ENCODE data around the gene DAPK1. TPM values are rescaled to one million over a fixed set of nuclear protein-coding genes. Genes with fewer than 3 reads are reported as not detected.

DAPK1 gene
- total RNA-seq, 1 experiment from 2014 or later = 103 TPM

DNA sequence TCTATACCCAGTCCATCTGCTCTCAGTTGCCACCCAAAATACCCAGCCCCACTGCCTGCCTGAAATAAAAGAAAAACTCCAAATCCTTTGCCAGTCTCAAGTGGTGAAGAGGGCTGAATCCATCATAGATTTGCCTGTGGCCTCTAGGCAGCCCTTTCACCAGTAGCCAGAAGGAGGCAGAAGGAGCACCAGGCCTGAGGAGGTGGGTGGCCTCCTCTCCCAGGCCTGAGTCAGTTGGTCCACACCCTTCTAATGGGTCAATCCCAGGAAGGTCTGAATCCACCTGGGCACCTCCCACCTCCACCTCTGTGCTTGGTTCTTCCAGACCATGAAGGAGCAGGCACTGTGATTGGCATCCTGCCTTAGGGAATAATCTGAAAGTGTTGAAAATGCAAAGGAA lies 97.0 kb downstream of the DAPK1 start:
- H3K9me3 ChIP-seq (replicated peaks) = no peaks in the 10 kb centered on the region
- DNase-seq (ENCODE audit: low read depth in 1 of 2, low spot score in 2 of 2) = no peak
- peaks cover 36% of the 10 kb centered on the region for H3K36me3 ChIP-seq
- peak overlapping the region; percentile 64 for H3K27ac ChIP-seq
- H3K4me3 ChIP-seq = no peak overlapping the region
- no peaks in the 10 kb centered on the region for H3K27me3 ChIP-seq (replicated peaks)
- H3K4me1 ChIP-seq (replicated peaks) = peaks cover 59% of the 10 kb centered on the region

DNA sequence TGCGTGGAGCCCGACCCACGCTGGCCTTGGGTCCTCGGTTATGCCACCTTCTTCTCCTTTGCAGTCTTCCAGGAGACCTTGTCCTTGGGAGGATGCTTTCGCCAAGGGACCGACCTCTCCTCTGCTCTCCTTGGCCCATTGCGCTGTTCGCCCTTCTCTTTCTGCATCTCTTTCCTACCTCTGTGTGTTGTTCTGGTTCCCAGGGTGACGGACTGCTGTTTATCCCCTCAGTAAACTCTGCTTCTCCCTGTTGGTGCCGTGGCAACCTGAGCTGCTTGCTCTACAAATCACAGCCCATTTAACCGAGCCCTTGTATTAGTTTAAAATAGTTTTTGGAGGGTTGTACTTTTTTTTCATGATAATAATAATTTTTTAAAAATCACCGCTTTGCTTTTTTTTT lies 97.9 kb downstream of the DAPK1 start:
- Histone ChIP-seq H3K27me3 (replicated peaks) (no peaks in the 10 kb centered on the region), H3K36me3 (peaks cover 33% of the 10 kb centered on the region), H3K27ac (no peak overlapping the region), H3K4me1 (replicated peaks) (peaks cover 67% of the 10 kb centered on the region), H3K9me3 (replicated peaks) (no peaks in the 10 kb centered on the region), H3K4me3 (no peak overlapping the region)
- no peak for DNase-seq (ENCODE audit: low read depth in 1 of 2, low spot score in 2 of 2)

- Histone ChIP-seq H3K4me3 (no peak overlapping the region), H3K4me1 (replicated peaks) (peaks cover 72% of the 10 kb centered on the region), H3K36me3 (peaks cover 33% of the 10 kb centered on the region), H3K27me3 (replicated peaks) (no peaks in the 10 kb centered on the region), H3K9me3 (replicated peaks) (no peaks in the 10 kb centered on the region), H3K27ac (no peak overlapping the region)
- no peak for DNase-seq (ENCODE audit: low read depth in 1 of 2, low spot score in 2 of 2)
These were observed 99.2 kb downstream of the DAPK1 start for GRCh38 chr9:87596862-87597261.

GRCh38 chr9:87597710-87598443 lies 100.2 kb downstream of the DAPK1 start:
- DNase-seq (ENCODE audit: low read depth in 1 of 2, low spot score in 2 of 2) = no peak

GRCh38 chr9:87599901-87600610 lies 102.4 kb downstream of the DAPK1 start:
- Histone ChIP-seq H3K4me3 (peak overlapping the region; percentile 9), H3K27ac (peak overlapping the region; percentile 79), H3K36me3 (peaks cover 19% of the 10 kb centered on the region), H3K27me3 (replicated peaks) (no peaks in the 10 kb centered on the region), H3K4me1 (replicated peaks) (peaks cover 42% of the 10 kb centered on the region), H3K9me3 (replicated peaks) (no peaks in the 10 kb centered on the region)
- peak; percentile 78 to 93 for DNase-seq (ENCODE audit: low read depth in 1 of 2, low spot score in 2 of 2)

More at GRCh38 chr9:87597710-87598443, 100.2 kb downstream of the DAPK1 start:
- Histone ChIP-seq H3K4me3 (no peak overlapping the region), H3K36me3 (peaks cover 24% of the 10 kb centered on the region), H3K27me3 (replicated peaks) (no peaks in the 10 kb centered on the region), H3K9me3 (replicated peaks) (no peaks in the 10 kb centered on the region), H3K4me1 (replicated peaks) (peaks cover 62% of the 10 kb centered on the region), H3K27ac (no peak overlapping the region)

DNA sequence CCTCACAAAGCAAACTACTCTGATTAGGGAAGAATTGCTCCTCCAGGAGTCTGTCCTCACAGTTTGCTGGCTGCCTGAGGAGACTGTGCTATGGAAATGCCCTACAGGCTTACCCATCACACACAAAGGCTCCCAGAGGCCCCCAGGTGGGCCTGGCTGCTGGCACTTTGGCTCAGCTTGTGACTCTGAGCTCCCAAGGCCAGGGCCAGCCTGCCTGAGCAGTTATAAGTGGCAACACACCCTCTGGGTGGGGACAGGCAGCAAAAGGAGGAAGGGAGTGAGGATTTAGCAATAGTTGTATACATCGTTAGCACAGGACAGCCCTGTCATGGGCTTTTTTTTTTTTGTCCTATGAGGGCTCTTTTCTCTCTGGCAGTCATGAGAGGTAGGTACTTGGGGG lies 103.5 kb downstream of the DAPK1 start:
- H3K27me3 ChIP-seq (replicated peaks) = no peaks in the 10 kb centered on the region
- no peak for DNase-seq (ENCODE audit: low read depth in 1 of 2, low spot score in 2 of 2)
- H3K36me3 ChIP-seq = peaks cover 25% of the 10 kb centered on the region
- H3K4me1 ChIP-seq (replicated peaks) = peaks cover 51% of the 10 kb centered on the region
- H3K27ac ChIP-seq = peak overlapping the region; percentile 79
- no peak overlapping the region for H3K4me3 ChIP-seq
- no peaks in the 10 kb centered on the region for H3K9me3 ChIP-seq (replicated peaks)

DNA sequence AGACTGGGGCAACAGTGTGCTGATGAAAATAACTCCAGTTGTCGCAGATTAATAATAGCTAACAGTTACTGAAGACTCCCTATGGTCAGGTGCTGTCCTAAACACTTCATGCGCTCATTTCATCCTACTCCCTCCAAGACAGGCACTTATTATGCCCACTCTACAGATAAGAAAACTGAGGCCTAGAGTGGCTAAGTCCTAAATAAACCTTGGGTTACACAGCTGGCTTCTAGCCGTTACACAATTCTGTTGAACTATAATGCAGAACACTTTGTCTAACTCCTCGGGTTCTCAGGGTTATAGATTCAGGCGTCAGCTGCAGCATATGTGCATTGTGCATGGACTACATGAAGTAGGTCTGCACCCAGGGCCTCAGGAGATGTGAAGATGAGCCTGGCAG lies 103.9 kb downstream of the DAPK1 start:
- H3K27me3 ChIP-seq (replicated peaks) = no peaks in the 10 kb centered on the region
- H3K36me3 ChIP-seq = peaks cover 25% of the 10 kb centered on the region
- H3K4me3 ChIP-seq = no peak overlapping the region
- no peak for DNase-seq (ENCODE audit: low read depth in 1 of 2, low spot score in 2 of 2)
- H3K9me3 ChIP-seq (replicated peaks) = no peaks in the 10 kb centered on the region
- no peak overlapping the region for H3K27ac ChIP-seq
- H3K4me1 ChIP-seq (replicated peaks) = peaks cover 52% of the 10 kb centered on the region

GRCh38 chr9:87602933-87603643 lies 105.4 kb downstream of the DAPK1 start:
- Histone ChIP-seq H3K9me3 (replicated peaks) (no peaks in the 10 kb centered on the region), H3K27ac (no peak overlapping the region), H3K4me3 (no peak overlapping the region), H3K36me3 (peaks cover 29% of the 10 kb centered on the region), H3K27me3 (replicated peaks) (no peaks in the 10 kb centered on the region), H3K4me1 (replicated peaks) (peaks cover 61% of the 10 kb centered on the region)
- DNase-seq (ENCODE audit: low read depth in 1 of 2, low spot score in 2 of 2) = no peak

DNA sequence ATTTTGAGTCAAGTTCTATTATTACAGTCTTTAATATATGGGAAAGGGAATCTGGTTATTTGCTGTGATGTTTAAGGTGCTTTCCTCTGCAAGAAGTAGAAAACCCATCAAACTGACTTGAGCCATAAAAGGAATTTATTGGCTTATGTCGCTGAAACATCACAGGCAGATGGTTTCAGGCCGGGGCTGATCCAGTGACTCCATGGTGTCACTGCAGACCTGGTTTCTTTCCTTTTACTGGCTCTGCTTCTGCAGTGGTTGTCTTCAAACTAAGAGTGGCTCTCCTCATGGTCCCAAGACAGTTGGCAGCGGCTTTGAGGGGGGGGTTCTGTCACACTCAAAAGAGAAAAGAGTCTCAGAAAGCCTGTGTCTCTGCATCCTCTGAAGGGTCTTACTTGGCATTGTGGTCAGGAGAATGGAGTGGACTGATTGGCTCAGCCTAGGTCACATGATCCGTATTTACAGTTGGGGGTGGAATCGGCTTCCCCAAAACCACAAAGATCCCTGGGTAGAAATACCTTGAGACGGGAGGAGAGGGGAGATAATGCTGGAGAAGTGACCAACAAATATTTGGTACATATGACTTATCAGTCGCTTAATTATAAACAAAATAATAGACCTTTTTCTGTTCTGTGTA lies 106.3 kb downstream of the DAPK1 start:
- no peak for DNase-seq (ENCODE audit: low read depth in 1 of 2, low spot score in 2 of 2)
- Histone ChIP-seq H3K27ac (no peak overlapping the region), H3K4me1 (replicated peaks) (peaks cover 61% of the 10 kb centered on the region), H3K27me3 (replicated peaks) (no peaks in the 10 kb centered on the region), H3K36me3 (peaks cover 32% of the 10 kb centered on the region), H3K9me3 (replicated peaks) (no peaks in the 10 kb centered on the region), H3K4me3 (no peak overlapping the region)

DNA sequence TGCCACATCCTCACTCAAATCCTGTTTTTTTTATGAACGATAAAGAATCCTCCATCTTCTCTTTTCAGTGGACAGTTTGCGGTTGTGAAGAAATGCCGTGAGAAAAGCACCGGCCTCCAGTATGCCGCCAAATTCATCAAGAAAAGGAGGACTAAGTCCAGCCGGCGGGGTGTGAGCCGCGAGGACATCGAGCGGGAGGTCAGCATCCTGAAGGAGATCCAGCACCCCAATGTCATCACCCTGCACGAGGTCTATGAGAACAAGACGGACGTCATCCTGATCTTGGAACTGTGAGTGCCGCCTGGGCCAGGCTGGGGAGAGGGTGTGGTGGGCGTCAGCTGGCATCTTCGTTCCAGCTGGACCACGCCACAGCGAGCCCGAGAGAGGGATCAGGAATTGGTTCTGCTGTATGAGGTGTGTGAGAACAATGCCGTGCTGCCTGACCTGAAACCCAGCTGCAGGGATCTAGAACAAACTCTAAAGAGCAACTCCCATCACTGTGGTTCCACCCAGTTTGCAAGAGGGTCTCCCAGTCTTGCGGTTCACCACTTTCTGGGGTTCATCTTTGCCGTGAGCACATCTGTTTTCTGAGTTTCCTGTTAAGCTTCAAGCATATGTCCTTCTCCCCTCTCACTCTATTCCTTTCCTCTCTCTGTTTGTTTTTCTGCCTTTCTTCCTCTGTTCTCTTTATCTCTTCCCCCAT lies 107.4 kb downstream of the DAPK1 start:
- Histone ChIP-seq H3K27ac (peak overlapping the region; percentile 51), H3K4me1 (replicated peaks) (peaks cover 61% of the 10 kb centered on the region), H3K36me3 (peaks cover 42% of the 10 kb centered on the region), H3K27me3 (replicated peaks) (no peaks in the 10 kb centered on the region), H3K4me3 (no peak overlapping the region), H3K9me3 (replicated peaks) (no peaks in the 10 kb centered on the region)
- no peak for DNase-seq (ENCODE audit: low read depth in 1 of 2, low spot score in 2 of 2)

GRCh38 chr9:87605676-87606075 lies 108.0 kb downstream of the DAPK1 start:
- H3K4me1 ChIP-seq (replicated peaks) = peaks cover 61% of the 10 kb centered on the region
- no peaks in the 10 kb centered on the region for H3K9me3 ChIP-seq (replicated peaks)
- no peaks in the 10 kb centered on the region for H3K27me3 ChIP-seq (replicated peaks)
- no peak for DNase-seq (ENCODE audit: low read depth in 1 of 2, low spot score in 2 of 2)
- peak overlapping the region; percentile 51 for H3K27ac ChIP-seq
- peaks cover 46% of the 10 kb centered on the region for H3K36me3 ChIP-seq
- no peak overlapping the region for H3K4me3 ChIP-seq

- H3K4me3 ChIP-seq = no peak overlapping the region
- H3K36me3 ChIP-seq = peaks cover 58% of the 10 kb centered on the region
- no peaks in the 10 kb centered on the region for H3K27me3 ChIP-seq (replicated peaks)
- peak; percentile 72 to 90 for DNase-seq (ENCODE audit: low read depth in 1 of 2, low spot score in 2 of 2)
- peaks cover 65% of the 10 kb centered on the region for H3K4me1 ChIP-seq (replicated peaks)
- no peaks in the 10 kb centered on the region for H3K9me3 ChIP-seq (replicated peaks)
- peak overlapping the region; percentile 96 for H3K27ac ChIP-seq
These were observed 109.3 kb downstream of the DAPK1 start for GRCh38 chr9:87606841-87607521.

- Histone ChIP-seq H3K4me1 (replicated peaks) (peaks cover 74% of the 10 kb centered on the region), H3K9me3 (replicated peaks) (no peaks in the 10 kb centered on the region), H3K27me3 (replicated peaks) (no peaks in the 10 kb centered on the region), H3K27ac (peak overlapping the region; percentile 96), H3K36me3 (peaks cover 67% of the 10 kb centered on the region), H3K4me3 (no peak overlapping the region)
- DNase-seq (ENCODE audit: low read depth in 1 of 2, low spot score in 2 of 2) = no peak
These were observed 110.2 kb downstream of the DAPK1 start for GRCh38 chr9:87607859-87608258.

All from SJSA1 (cell line).